HG03066 (cell line): ENCODE results near the gene PSORS1C2.

ENCODE experiments used
- ATAC-seq: cut with Tn5 transposase; IDR thresholded peaks from one replicate; pipeline ENCODE4 v1.9.1; 2021; ENCODE audit warnings: low read depth; ENCODE audit not compliant: unreplicated experiment

Gene PSORS1C2

DNA sequence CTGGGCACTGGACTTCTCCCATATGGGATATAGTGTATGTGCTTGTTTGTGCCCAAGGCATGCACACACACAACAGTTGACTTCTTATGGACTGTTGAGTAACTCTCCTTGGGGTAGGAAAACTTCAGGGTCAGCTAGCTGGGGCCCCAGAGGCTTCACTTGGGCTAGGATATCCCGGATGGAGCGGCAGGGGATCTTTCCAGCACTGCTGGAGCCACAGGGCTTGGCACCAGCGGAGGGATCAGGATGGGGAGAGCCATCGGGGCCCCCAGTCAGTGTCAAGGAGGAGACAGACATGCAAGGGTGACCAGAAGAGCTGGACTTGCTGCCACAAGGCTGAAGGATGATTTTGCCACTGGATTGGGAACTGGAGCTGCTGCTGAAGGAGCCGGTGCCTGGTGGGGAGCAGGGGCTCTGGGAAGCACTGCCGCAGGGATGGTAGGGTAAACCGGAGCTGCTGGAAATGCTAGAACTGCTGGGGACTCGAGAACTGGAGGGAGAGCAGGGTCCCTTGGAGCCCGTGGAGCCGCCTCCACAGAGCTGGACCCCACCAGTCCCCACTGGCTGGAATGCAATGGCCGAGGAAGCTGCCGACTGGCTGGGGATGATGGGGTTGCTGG is 22.8 kb downstream of the PSORS1C2 start:
- no peak for ATAC-seq

DNA sequence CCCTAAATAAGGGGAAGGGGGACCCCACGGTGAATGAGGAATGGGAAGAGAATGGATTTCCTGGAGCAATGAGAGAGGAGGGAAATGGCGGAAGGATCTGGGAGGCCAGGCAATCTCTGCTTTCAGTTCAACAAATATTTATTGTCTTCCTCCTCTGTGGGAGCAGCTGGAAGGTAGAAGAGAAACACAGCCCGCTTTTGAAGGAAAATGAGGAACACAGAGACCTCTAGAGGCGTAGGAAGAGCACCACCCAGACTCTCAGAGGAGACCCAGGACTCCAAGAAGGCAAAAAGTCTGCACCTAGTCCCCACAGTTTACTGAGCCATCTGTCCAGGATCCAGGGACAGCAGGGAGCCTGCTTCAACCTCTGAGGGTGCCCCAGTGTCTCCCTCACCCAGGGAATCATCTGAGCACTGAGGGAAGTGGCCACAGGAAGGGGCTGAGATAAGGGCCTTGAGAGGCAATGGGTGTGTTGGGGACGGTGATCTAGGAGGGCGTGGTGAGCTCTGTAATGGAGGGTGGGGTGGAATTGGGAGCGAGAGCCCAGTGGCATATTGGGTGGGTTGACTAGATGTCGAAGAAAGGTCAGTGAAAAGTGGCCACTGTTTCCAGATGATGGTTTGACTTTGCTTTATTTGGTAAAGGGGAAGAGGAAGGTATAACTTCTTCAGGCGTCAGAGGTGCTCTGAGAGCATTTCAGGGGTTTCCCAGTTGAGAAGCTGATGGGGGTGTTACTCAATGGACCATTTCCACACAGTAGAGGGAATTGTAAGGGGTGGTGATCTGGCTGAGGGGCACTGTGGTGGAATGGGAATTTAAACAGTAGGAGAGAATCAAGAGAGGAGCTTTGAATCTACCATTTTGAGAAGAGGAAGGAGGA is 23.7 kb downstream of the PSORS1C2 start:
- no peak for ATAC-seq

GRCh38 chr6:31114541-31114878 is 24.4 kb downstream of the PSORS1C2 start, which contains the start of gene PSORS1C1:
TSS of gene PSORS1C1 (plus strand) at chr6:31114800. CDS start at chr6:31129633, 14,833 bp downstream.
- no peak for ATAC-seq

DNA sequence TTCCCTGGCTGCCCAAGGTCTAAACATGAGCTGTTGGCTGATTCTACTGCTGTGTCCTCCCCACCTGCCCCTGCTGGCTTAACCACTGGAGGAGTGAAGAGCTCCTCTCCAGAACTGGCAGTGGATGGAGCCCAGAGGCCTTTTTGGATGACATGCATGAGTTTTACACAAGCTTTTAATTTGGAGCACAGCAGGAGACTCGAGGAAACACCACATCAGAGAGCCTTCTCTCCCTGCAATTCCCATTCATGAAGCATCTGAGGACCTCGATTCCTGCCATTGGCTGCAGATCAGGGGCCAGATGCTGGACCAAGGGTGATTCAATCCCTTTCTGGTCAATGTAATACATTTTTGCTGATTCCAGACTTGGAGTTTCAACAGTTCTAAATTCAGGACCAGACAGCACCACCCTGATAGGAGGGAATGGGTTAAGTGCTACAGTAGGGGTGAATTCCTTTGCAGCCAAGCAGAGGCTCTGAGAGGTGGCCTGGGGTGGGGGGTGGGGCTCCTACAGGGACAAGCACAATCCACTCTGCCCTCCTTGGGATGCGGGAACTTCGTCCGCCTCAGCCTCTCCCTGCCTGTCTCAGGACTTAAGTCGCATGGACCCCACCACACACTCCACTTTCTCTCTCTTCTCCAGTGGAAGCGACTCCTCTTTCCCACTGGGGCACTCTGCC is 24.9 kb downstream of the PSORS1C2 start:
- ATAC-seq = no peak

GRCh38 chr6:31112478-31112877 is 26.4 kb downstream of the PSORS1C2 start, which contains the start of gene C6orf15:
TSS of gene C6orf15 (minus strand) at chr6:31112575. CDS start at chr6:31112555, 20 bp downstream.
- no peak for ATAC-seq

DNA sequence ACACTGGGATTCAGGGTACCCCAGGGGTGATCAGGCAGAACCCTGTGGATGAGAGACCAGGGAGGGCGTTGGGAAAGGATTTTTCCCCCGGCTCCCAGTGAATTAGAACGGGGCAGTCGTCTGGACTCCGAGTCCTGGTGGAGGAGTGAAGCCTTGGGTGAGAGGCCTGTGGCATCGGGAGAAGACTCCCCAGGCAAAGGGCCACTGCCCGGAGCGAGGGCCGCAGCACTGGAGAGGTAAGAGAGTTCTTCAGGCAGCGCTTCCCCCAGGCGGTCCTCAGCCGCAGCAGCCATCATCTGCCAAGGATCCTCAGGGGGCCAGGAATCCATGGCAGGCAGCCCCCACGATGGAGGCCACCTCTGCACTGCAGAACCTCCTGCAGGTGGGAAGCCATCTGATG is 27.2 kb downstream of the PSORS1C2 start:
- no peak for ATAC-seq

DNA sequence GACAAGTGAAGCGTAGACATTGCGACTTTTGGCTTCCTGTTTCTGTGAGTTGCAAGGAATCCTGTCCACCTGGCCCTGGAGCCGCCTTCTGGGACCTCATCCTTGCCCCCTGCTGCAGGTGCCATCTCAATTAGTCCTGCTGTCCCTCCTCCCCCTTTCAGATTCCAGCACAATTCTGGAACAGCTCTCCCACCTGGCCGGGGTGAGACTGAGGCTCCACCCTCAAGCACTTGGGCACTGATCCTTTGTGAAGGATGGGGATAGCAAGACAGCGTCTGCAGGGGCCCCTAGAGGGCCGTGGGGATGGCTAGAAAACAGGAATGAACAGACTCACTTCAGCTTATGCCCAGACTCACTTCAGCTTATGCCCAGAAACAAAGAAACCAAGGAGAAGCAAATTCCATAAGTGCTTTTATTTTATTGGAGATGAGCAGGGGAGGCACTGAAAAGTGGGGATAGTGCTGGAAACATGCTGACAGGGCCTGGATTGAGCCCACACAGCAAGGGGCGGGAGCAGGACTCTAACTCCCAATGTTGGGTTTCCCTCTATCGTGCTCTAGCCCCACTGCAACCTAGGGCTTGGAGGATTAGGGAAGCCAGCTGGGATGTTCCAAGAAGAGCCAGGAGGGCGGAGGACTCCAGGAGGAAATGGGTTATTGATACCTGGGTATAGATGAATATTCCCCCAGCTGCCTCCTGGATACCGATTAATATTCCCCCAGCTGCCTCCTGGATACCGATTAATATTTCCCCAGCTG is 27.9 kb downstream of the PSORS1C2 start:
- no peak for ATAC-seq

DNA sequence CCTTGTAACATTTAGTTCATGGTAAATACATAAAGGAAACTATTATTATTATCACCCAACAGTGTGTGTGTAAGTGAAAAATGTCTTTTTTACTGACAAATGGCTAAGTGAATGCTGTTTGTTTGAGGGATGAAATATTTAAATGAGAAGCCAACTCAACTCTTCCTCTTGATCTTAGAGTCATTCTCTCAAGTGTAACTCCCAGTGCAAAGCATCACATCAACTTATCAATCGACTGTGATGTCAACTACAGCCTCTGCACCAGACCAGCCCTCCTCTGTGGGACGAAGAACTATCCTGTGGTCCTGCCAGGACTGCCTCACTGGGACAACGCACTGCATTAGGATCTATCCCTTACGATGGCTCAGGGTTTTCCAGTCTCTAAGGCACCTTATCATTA is 31.8 kb downstream of the PSORS1C2 start:
- no peak for ATAC-seq

DNA sequence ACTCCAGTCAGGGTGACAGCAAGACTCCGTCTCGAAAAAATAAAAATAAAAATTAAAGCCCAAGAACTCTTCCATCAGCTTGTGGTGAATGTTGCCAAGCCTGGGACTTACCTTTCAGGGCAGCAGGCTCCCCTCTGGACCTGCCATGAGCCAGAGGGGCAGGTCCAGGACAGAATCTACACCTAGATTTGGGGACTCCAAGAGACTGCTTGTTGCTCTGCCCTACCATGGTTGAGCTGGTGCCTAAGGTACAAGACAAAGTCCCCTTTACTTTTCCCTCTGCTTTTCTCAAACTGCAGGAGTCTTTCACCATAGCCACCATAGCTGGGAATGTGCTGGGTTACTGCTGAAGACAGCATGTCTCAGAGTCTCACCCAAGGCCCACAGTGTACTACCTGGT is 35.7 kb downstream of the PSORS1C2 start:
- ATAC-seq = no peak

DNA sequence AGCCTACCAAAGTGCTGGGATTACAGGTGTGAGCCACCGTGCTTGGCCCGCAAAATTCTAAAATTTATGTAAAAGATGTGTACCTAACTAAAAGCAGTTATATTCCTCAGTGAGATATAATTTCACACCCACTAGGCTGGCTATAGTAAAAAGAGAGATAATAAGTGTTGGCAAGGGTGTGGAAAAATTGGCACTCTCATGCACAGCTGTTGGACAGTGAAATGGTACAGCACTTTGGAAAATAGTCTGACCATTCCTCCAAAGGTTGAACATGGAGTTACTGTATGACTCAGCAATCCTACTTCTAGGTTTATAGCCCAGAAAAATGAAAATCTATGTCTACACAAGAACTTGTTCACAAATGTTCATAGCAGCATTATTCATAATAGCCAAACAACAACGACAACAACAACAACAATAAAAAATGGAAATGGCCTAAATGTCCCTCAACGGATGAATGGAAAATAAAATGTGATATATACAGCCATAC is 40.4 kb downstream of the PSORS1C2 start:
- ATAC-seq = no peak

GRCh38 chr6:31096656-31097055 is 42.2 kb downstream of the PSORS1C2 start:
- no peak for ATAC-seq

GRCh38 chr6:31096215-31096614 is 42.7 kb downstream of the PSORS1C2 start:
- no peak for ATAC-seq

GRCh38 chr6:31094389-31094881 is 44.4 kb downstream of the PSORS1C2 start:
- ATAC-seq = no peak

DNA sequence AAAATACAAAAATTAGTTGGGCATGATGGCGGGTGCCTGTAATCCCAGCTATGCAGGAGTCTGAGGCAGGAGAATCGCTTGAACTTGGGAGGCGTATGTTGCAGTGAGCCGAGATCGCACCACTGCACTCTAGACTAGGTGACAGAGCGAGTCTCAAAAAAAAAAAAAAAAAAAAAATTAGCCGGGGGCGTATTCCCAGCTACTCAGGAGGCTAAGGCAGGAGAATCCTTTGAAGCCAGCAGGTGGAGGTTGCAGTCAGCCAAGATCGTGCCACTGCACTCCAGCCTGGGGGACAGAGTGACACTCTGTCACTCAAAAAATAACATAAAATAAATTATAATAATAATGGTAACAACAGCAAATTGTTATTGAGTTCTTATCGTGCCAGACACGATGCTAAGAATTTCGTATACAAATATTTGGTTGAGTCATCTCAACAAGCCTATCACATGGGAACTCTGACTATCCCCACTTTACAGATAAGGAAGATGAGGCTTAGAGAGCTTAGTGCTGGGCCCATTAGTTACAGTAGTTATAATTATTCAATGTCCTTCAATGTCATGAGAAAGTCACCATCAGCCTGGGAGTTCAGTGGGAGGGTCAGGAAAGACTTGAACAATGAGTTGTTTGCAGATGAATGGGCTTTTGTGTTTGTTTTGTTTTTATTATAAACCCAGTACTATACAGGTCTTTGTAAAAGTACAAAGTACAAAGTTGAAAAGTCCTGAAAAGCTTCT is 45.9 kb downstream of the PSORS1C2 start:
- no peak for ATAC-seq

DNA sequence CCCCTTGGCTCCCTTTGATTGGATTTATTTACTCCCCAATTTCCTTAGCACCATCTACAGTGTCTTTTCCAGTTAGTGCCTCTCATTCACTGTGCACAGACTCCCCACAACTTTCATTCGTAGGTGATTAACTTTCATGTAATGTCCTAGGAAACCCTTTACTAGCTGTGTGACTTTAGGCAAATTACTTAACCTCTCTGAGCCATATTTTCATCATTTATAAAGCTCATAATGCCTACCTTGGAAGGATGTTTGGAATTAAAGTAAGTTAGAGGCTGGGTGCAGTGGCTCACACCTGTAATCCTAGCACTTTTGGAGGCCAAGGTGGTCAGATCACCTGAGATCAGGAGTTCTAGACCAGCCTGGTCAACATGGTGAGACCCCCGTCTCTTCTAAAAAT is 46.6 kb downstream of the PSORS1C2 start:
- no peak for ATAC-seq

DNA sequence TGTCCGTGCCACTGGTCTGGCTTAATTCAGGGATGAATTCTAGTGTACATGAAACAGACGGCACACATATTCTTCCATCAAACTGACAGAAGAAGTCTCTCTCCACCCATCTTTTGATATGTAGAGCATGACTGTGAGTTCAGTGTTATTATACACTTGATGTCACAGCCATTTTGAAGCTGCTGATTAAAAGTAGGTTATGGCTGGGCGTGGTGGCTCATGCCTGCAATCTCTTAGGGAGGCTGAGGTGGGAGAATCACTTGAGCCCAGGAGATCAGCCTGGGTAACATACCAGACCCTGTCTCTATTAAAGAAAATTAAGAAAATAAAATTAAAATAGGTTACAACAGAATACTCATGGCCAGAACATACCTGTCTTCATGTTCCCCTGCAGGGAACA is 47.2 kb downstream of the PSORS1C2 start:
- no peak for ATAC-seq

DNA sequence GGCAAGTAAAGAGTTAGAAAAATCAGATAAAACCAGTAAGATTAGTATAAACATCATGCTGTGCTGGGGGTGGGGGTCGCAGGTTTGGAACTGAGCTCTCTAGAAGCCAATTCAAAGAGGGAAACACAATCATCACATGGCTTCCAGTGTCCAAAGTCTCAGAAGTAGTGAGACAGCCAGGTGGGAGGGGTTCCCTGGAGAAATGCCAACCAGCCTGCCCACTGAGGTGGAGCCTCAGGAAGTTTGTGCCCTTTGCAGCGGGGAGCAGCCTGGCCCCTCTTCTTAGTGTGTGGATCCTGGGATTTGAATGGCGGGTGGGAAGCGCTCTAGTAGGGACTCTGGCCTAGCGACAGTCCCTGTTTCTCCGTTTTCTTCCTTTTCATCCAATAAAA is 47.9 kb downstream of the PSORS1C2 start:
- ATAC-seq = no peak

GRCh38 chr6:31090275-31090972 is 48.4 kb downstream of the PSORS1C2 start:
- ATAC-seq = no peak
